Measurements from ENCODE around the gene PSMD12. TPM values are rescaled to one million over a fixed set of nuclear protein-coding genes. Genes with fewer than 3 reads are reported as not detected.

PSMD12 gene
- 31.5 and 31.7 TPM in 2 replicates for total RNA-seq

DNA sequence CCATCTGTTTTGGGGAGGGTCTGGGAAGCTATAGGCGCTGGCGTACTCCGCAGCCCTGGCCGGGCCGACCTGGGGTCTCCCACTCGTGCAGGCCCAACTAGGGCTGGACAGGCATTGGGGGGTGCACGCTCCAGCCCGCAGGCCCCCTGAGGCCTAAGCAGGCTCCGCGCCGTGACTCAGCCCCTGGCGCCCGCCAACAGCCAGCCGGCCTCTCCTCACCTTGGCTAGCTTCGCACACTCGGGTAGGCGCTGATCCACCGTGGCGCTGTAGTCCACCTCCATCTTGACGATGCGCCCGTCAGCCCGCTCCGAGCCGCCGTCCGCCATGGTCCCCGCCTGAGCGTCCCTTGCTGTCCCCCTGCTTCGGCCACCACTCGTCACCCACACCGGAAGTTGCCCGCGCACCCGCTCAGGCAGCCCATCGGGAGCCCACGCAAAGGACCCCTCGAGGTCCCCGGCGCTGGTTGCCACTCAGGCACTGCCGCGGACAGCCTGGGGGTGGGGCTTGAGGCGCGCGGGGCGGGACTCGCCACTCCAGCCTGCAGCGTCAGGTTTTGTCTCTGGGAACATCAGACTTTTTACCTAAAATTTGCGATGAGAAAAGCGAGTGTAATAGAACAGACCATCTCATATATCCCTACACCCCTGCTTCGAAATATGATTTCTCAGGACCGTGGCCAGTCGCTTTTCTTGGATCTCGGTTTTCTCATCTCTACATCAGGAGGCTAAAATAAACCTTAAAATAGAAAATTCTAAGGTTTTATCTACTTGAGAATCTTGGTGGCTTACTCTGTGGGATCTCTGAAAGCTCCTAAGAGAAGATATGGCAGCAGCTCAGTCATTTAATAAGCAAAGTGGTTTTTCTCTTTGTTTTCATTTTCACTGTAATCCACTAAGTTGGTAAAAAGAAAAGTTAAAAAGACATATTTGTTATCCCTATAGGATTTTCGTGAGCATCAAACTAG is at the start of gene PSMD12:
Gene PSMD12, minus strand, starts transcription at position 385 of the 965 bp plus-strand sequence. Its CDS starts 58 bp downstream, at position 327.

DNA sequence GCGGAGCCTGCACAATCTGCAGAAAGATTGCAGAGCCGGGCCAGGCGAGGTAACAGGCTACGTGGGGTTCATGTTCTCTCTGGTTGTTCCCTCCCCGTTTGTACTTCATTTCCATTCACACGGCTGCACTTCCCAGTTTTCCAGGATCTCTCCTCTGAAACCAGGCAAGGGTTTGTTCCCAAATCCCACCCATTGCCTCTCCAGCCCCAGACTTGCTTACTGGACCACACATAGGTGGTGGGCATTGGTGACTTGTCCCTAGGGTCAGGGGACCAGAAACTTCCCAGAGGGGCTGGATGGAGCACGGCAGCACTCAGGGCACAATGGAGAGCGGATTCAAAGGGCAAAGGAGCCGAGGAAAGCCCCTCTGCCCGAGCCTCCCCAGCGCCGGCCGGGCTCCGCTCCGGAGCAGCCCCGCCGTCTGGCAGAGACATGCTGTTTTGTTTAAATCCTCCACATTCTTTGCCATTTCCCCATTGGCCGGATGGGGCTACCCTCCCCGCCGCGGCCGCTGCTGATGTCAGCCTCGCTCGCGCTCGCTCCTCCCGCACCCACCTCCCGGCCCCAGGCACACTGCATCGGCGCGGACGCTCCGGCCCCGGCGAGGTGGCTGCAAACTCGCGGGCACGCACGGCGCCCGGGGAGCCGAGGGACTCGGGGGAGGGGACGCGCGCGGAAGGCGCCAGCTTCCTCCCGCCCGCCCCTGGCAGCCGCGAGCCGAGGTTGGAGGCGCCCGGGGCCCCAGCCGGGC is 10.5 kb upstream of the PSMD12 start, which contains the start of gene PITPNC1:
Gene PITPNC1, plus strand, starts transcription at position 545 of the 751 bp plus-strand sequence.

Other genes starting within 250 kb of the PSMD12 start
- 28.0 and 32.9 TPM in 2 replicates for gene HELZ, start 121.4 kb downstream of the PSMD12 start, total RNA-seq
- 19.9 and 22.8 TPM in 2 replicates for gene PITPNC1, start 10.7 kb upstream of the PSMD12 start, total RNA-seq